ENCODE data around the gene SFXN3. TPM values are rescaled to one million over a fixed set of nuclear protein-coding genes. Genes with fewer than 3 reads are reported as not detected.

Gene SFXN3
- polyA plus RNA-seq, 3 donors from 2014 or later = 18.2 to 23.0 (median 22.0) TPM

DNA sequence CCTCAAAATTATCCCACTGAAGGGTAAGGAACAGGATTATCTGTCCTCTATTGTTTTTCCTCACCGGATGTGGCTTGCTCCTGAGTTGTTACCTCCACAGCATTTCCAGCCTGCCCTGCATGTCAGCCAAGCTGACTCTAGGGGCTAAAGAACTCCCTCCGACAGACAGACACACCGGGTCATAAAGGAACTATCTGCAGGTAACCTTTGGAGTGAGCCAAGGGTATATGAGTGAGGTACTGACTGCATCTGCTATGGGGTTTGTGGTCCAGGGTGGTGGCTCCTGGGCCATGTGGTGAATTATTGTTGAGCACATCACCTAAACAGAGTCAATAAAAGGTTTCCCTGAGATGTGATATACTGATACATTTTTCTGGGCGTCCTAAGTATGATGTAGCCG, 23.8 kb downstream of the SFXN3 start:
- peaks cover 4 to 13% of the 10 kb centered on the region in 2 donors for H3K4me1 Mint-ChIP-seq
- DNase-seq = no peak
- peaks cover under 1 to 9% (median 6%) of the 10 kb centered on the region in 3 donors for H3K27me3 Mint-ChIP-seq (ENCODE audit: low read depth in 3 of 3)
- no peaks in the 10 kb centered on the region for H3K9me3 Mint-ChIP-seq
- H3K27ac Mint-ChIP-seq = no peak overlapping the region
- no peaks in the 10 kb centered on the region for H3K36me3 Mint-ChIP-seq
- H3K4me3 Mint-ChIP-seq = no peak overlapping the region

DNA sequence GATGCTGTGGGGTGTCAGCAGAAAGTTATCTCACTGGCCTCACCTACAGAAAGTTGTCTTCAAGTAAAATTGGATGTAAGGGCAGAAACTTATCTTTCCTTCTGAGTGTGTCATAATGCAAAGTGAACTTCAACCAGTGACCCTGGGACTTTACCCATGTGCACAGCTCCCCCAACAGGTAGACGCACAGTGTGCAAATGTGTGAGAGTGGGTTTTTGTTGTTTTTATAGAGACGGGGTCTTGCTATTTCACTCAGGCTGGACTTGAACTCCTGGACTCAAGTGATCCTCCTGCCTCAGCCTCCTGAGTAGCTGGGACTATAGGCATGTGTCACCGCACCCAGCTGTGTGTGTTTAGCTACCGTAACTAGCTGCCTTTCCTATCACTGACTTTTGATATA, 24.4 kb downstream of the SFXN3 start:
- Mint-ChIP-seq H3K9me3 (no peaks in the 10 kb centered on the region), H3K27ac (no peak overlapping the region), H3K36me3 (no peaks in the 10 kb centered on the region), H3K4me3 (no peak overlapping the region), H3K27me3 (ENCODE audit: low read depth in 3 of 3) (peaks cover 3 to 10% (median 4%) of the 10 kb centered on the region in 3 donors), H3K4me1 (peaks cover 6 to 17% of the 10 kb centered on the region in 2 donors)
- no peak for DNase-seq

DNA sequence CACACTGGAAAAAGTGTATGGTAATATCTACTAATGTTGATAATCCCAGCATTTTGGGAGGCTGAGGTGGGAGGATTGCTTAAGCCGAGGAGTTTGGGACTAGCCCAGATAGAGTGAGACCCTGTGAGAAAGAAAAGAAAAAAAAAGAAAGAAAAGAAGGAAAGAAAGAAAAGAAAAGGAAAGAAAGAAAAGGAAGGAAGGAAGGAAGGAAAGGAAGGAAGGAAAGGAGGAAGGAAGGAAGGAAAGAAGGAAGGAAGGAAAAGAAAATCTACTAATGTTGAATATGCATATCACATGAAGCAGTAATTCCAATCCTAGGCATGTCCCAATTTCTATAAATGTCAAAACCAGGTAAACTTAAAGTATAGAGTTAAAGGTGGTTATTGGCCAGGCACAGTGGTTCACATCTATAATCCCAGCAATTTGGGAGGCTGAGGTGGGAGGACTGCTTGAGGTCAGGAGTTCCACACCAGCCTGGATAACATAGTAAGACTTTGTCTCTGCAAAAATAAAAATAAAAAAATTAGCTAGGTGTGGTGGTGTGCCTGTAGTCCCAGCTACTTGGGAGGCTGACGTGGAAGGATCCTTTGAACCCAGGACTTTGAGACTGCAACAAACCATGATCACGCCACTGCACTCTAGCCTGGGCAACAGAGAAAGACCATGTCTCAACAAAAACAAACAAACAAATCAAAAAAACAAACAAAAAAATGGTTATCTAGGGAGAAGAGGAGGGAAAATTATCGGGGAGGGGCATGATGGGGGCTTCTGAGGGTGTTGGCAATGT, 25.5 kb downstream of the SFXN3 start:
- Mint-ChIP-seq H3K4me3 (no peak overlapping the region), H3K9me3 (no peaks in the 10 kb centered on the region), H3K36me3 (no peaks in the 10 kb centered on the region), H3K27ac (no peak overlapping the region), H3K4me1 (peaks cover 8 to 16% of the 10 kb centered on the region in 2 donors), H3K27me3 (ENCODE audit: low read depth in 3 of 3) (peaks cover 3 to 18% (median 5%) of the 10 kb centered on the region in 3 donors)
- DNase-seq = no peak

DNA sequence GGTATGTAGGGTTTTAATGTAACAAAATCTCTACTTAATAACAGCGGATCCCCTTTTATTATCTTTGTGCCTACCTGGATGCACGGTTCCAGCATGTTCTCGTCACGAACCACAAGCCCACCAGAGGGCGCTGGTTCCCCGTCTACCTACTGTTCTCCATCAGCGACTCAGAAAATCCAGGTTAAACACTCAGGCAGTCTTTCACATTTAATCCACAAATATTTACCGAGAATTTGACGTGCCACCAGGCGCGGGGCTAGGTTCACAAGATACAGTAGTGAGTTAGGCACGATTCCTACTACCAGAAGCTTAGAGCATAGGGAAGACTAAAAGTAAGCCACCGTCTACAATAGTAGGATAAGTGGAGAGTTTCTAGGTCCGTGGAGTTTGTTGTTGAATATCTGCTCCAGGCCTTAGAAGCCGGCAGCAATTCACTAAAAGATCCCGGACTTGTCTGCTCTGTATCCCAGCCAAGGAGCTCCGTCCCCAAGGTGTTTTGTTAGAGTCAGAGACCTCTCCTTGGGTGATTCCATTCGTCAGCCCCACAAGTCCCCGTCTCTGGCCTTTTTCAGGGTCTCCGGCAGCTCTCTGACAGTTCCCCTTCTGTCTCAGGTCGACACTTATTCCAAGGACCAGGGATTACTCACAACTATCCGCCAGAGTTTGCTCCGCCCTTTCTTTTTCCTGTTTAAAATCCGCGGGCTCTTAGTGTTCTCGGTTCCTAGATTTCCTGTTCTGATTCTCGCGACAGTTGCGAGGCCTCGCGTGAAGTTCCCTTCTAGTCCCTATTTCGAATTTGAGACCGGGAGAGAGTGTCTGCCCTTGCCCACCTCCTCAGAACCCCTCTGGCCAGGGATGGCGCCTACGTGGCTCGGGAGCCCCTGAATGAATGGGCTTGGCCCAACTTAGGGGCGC, 29.3 kb downstream of the SFXN3 start:
- DNase-seq = peak; percentile 83 to 94 (median 94)
- H3K9me3 Mint-ChIP-seq = no peaks in the 10 kb centered on the region
- peak overlapping the region; percentile 91 to 98 (median 94) for H3K27ac Mint-ChIP-seq
- peak overlapping the region; percentile 93 to 97 (median 95) for H3K4me3 Mint-ChIP-seq
- no peaks in the 10 kb centered on the region for H3K36me3 Mint-ChIP-seq
- H3K4me1 Mint-ChIP-seq = peaks cover 29 to 32% of the 10 kb centered on the region in 2 donors
- H3K27me3 Mint-ChIP-seq (ENCODE audit: low read depth in 3 of 3) = peaks cover 11 to 17% (median 12%) of the 10 kb centered on the region in 3 donors

DNA sequence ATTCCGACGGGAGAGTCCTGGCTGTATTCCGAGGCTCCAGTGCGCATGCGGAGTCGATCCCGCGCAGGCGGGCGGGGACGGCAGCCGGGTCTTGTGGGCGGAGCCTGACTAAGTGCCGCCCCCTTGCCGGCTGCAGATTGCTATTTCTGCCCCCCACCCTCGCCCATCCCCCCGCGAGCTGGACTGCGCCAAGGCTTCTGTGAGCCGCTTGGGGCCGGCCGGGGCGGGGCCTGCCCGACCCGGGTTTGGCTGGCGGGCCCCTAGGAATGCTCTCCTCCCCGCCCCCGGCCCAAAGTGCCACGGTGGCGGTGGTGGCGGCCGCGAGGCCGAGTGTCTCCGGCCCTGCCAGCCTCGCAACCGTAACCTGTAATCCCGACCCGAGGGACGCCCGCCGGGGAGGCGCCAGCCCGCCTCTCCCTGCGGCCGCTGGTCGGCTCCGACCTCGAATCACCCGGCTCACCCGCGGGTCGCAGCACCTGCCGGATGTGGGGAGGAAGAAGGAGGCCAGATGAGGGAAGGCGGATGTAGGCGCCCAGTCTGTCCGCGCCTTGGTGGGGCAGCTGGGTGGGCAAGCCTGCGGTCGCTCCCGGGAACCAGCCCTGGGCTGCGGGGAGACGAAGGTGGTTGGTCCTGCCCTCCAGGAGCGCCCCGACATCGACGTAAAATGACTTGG, 30.1 kb downstream of the SFXN3 start:
- H3K4me1 Mint-ChIP-seq = peaks cover 31 to 36% of the 10 kb centered on the region in 2 donors
- H3K9me3 Mint-ChIP-seq = no peaks in the 10 kb centered on the region
- DNase-seq = peak; percentile 74 to 94 (median 75)
- no peaks in the 10 kb centered on the region for H3K36me3 Mint-ChIP-seq
- peak overlapping the region; percentile 91 to 98 (median 94) for H3K27ac Mint-ChIP-seq
- H3K27me3 Mint-ChIP-seq (ENCODE audit: low read depth in 3 of 3) = peaks cover 19 to 22% (median 19%) of the 10 kb centered on the region in 3 donors
- peak overlapping the region; percentile 93 to 97 (median 95) for H3K4me3 Mint-ChIP-seq

DNA sequence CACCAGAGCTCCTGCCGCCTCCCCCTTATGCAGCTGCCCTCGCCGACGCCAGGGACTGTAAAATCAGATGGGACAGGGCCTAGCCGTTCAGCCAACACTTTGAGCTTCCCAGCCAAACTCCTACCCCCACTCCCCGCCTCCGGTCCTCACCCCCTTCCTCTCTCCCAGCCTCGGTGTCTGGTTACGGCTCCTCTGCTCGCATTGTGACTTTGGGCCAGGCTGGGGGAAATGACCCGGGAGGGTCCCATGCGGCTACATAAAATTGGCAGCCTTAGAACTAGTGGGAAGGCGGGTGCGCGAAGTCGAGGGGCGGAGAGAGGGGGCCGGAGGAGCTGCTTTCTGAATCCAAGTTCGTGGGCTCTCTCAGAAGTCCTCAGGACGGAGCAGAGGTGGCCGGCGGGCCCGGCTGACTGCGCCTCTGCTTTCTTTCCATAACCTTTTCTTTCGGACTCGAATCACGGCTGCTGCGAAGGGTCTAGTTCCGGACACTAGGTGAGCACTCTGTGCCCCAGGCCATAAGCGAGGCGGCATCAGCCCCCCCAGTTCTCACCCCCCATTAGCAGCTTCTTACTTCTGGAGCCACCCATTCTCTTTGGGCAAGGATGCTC, 30.7 kb downstream of the SFXN3 start, which contains the start of gene KAZALD1:
KAZALD1 (plus strand) TSS at position 366 of the 608 bp plus-strand sequence. CDS start 604 bp downstream, outside the sequence.
- peaks cover 20 to 26% (median 24%) of the 10 kb centered on the region in 3 donors for H3K27me3 Mint-ChIP-seq (ENCODE audit: low read depth in 3 of 3)
- DNase-seq = no peak
- peak within 1 kb of the TSS; percentile 91 to 98 (median 94) for H3K27ac Mint-ChIP-seq
- H3K4me1 Mint-ChIP-seq = peaks cover 37 to 39% of the 10 kb centered on the region in 2 donors
- no peaks in the 10 kb centered on the region for H3K36me3 Mint-ChIP-seq
- no peaks in the 10 kb centered on the region for H3K9me3 Mint-ChIP-seq
- peak within 1 kb of the TSS; percentile 93 to 97 (median 95) for H3K4me3 Mint-ChIP-seq

DNA sequence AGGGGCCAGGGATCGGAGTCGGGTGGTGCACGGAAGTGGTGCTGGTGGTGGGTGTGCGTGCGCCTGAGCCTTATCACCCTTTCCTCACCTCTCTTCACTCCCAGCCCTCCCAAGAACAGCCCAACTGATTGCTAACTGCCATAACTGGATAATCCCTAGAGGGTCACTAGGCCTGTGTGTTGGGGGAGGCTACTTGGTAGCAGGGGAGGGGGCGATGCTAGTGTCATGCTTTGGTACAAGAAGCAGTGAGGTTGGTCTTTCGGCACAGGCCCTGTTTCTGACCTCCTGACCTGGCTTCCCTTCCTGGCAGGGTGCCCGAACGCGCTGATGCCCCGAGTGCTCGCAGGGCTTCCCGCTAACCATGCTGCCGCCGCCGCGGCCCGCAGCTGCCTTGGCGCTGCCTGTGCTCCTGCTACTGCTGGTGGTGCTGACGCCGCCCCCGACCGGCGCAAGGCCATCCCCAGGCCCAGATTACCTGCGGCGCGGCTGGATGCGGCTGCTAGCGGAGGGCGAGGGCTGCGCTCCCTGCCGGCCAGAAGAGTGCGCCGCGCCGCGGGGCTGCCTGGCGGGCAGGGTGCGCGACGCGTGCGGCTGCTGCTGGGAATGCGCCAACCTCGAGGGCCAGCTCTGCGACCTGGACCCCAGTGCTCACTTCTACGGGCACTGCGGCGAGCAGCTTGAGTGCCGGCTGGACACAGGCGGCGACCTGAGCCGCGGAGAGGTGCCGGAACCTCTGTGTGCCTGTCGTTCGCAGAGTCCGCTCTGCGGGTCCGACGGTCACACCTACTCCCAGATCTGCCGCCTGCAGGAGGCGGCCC, 31.4 kb downstream of the SFXN3 start:
- peak; percentile 45 to 57 (median 56) for DNase-seq
- H3K27me3 Mint-ChIP-seq (ENCODE audit: low read depth in 3 of 3) = peaks cover 20 to 29% (median 27%) of the 10 kb centered on the region in 3 donors
- no peaks in the 10 kb centered on the region for H3K9me3 Mint-ChIP-seq
- H3K27ac Mint-ChIP-seq = peak overlapping the region in 4 of 6 donors; percentile 55 to 91 (median 77)
- peak overlapping the region; percentile 64 to 93 (median 67) for H3K4me3 Mint-ChIP-seq
- H3K36me3 Mint-ChIP-seq = no peaks in the 10 kb centered on the region
- H3K4me1 Mint-ChIP-seq = peaks cover 40 to 42% of the 10 kb centered on the region in 2 donors

DNA sequence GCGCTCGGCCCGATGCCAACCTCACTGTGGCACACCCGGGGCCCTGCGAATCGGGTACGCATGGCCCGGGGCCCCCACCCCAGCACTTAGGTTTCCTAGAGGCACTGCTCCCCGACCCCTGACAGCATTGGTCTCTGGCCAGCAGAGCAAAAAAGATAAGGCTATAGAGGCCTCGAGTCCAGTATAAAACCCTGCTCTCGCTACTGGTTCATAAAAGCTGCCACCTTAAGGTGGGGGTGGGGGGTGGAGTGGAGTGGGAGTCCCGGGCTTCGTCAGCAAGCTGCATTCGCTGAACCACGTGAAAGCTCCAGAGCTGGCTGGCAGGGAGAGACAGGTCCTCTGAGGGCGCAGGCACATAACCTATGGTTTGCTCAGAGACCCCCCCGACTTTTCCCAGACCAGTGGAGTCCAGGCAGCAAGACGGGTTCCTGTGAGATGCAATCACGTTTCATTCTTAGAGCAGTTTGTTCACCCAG, 32.1 kb downstream of the SFXN3 start:
- no peak for DNase-seq
- peaks cover 46% of the 10 kb centered on the region in 2 donors for H3K4me1 Mint-ChIP-seq
- no peaks in the 10 kb centered on the region for H3K9me3 Mint-ChIP-seq
- H3K27me3 Mint-ChIP-seq (ENCODE audit: low read depth in 3 of 3) = peaks cover 22 to 32% (median 30%) of the 10 kb centered on the region in 3 donors
- H3K27ac Mint-ChIP-seq = no peak overlapping the region
- H3K36me3 Mint-ChIP-seq = no peaks in the 10 kb centered on the region
- H3K4me3 Mint-ChIP-seq = peak overlapping the region in 4 of 5 donors; percentile 14 to 51 (median 30)

DNA sequence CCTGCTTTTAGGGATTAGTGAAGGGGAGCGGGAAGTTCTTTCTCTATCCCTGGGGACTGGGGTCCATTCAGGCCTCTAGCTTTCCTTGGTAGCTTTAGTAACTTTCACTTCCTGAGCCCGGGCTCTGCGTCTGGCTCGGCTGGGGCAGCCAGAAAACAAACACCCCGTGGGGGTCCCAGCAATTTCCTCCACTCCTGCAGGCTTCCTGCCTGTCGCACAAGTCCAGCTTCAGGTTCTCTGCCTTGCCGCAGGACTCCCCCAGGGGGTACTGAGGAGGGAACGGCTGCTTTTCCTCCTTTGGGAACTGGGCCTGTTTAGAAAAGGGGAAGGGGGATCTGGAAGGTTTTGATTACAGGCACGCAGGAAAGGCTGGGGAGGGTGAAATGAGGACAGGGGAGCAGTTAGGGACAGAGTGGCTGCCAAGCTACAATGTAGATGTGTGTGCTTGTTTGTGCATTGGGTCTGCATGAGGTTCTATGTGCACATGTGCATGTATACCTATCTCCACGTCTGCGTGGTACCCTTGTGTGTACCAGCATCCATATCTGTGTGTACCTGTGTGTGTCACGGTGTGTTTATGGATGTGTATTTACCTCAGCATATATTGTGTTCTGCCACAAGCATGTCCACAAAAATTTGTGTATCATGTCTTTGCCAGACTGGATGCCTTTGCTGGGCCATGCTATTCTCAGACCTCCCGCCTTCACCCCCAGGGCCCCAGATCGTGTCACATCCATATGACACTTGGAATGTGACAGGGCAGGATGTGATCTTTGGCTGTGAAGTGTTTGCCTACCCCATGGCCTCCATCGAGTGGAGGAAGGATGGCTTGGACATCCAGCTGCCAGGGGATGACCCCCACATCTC, 32.7 kb downstream of the SFXN3 start:
- DNase-seq = no peak
- Mint-ChIP-seq H3K36me3 (no peaks in the 10 kb centered on the region), H3K4me1 (peaks cover 46% of the 10 kb centered on the region in 2 donors), H3K9me3 (no peaks in the 10 kb centered on the region), H3K4me3 (peak overlapping the region; percentile 22 to 65 (median 51)), H3K27me3 (ENCODE audit: low read depth in 3 of 3) (peaks cover 22 to 34% (median 30%) of the 10 kb centered on the region in 3 donors), H3K27ac (peak overlapping the region in 1 of 6 donors; percentile 74)

DNA sequence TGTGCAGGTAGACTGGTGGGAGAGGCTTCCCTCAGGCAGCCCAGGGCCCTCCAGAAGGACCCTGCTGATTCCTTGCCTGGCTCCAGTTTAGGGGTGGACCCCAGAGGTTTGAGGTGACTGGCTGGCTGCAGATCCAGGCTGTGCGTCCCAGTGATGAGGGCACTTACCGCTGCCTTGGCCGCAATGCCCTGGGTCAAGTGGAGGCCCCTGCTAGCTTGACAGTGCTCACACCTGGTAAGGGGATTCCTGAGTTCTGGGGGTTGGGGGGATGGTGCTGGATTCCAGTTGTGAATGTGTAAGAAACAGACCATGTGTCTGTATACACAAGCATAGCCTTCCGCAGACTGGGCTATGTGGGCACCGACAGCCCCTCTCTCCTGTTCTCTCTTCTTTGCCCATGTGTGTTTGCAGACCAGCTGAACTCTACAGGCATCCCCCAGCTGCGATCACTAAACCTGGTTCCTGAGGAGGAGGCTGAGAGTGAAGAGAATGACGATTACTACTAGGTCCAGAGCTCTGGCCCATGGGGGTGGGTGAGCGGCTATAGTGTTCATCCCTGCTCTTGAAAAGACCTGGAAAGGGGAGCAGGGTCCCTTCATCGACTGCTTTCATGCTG, 33.5 kb downstream of the SFXN3 start:
- no peak for DNase-seq
- no peaks in the 10 kb centered on the region for H3K36me3 Mint-ChIP-seq
- no peak overlapping the region for H3K27ac Mint-ChIP-seq
- H3K4me1 Mint-ChIP-seq = peaks cover 46% of the 10 kb centered on the region in 2 donors
- H3K4me3 Mint-ChIP-seq = peak overlapping the region in 2 of 5 donors; percentile 14 to 45
- H3K9me3 Mint-ChIP-seq = no peaks in the 10 kb centered on the region
- H3K27me3 Mint-ChIP-seq (ENCODE audit: low read depth in 3 of 3) = peaks cover 25 to 34% (median 30%) of the 10 kb centered on the region in 3 donors

DNA sequence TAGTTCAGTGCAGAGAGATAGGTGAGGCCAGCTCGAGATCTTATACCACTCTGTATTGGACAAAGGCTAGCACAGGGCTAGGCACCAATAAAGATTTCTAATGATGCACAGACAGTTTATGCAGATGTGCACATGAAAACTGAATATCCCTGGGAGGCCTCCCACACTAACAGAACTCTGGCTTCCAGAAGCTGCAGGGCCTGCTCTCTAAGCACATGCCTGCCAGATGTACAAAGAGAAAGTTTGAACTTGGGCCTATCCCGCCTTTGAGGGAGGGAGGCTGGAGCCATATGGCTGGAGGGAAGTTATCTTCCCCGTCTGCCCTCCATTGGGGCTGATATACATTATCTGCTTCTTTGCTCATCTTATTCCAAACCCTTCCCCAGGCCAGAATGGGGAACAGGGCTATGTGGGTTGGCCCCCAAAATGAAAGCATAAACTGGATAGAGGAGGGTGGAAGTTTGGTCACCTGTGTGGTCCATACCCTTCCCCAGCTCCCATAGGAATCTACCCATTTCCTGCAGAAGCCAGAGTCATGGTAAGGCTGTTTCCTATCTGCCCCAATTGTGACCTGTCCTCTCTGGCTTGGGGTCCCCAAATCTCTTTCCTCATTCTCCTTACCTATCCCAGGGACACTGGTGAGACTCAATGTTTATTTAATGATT, 34.6 kb downstream of the SFXN3 start:
- Mint-ChIP-seq H3K27me3 (ENCODE audit: low read depth in 3 of 3) (peaks cover 21 to 30% (median 30%) of the 10 kb centered on the region in 3 donors), H3K36me3 (no peaks in the 10 kb centered on the region), H3K27ac (no peak overlapping the region), H3K9me3 (no peaks in the 10 kb centered on the region), H3K4me1 (peaks cover 35 to 41% of the 10 kb centered on the region in 2 donors), H3K4me3 (peak overlapping the region in 4 of 5 donors; percentile 7 to 51 (median 26))
- DNase-seq = no peak

Measured in immature natural killer cell (primary cell).